Hematopoietic multipotent progenitor cell treated with erythropoietin and hydrocortisone succinate and interleukin-3 and kit ligand, for 6 days (in vitro differentiated cells): ENCODE measurements around the gene CCDC148.
"Not testable (repeated sequence)": the region's sequence is repeated elsewhere in the genome, so short reads cannot be mapped to it uniquely, and the experiment has no call there.

Source experiments
- DNase-seq: peaks from one replicate; pipeline ENCODE4 v3.0.0-alpha.2; 2015

CCDC148 gene

DNA sequence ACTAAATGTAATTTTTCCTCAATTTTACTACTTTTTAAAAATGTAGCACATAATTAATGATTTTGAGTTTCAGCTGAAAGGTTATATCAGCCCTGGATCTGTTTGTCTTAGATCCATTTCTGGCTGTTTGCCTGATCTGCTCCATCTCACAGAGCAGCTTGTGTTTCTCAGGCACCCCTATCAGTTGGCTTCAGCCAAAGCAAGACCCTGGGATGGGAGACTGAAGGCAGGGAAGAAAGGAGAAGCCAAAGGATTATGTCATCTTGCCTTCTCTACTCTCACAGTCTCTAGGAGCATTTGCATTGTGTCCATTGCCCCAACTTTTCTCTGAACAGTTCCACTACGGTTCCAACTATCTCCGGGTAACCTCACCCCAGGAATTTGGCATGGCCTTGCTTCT is 110.5 kb downstream of the CCDC148 start:
- DNase-seq: no peak

GRCh38 chr2:158339513-158339912 is 117.0 kb downstream of the CCDC148 start:
- DNase-seq: no peak

DNA sequence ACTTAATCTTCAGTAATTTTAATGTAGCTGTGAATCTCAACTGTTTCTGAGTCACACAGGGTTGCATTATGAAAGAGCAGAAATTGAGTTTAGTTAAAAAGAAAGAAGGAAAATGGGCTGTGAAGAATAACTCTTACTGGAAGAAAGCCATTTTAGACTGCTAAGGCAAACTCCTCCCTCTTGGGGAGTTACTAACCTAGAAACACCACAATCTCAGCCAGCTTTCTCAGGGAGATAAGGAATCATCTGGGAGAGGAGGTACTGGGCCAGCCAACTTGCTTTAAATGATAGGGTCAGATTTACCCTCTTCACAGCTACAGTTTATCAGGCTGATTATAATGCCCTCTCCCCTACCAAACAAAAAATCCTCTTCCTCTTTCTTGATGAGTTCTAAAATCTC is 119.5 kb downstream of the CCDC148 start:
- no peak for DNase-seq

- DNase-seq: not testable (repeated sequence)
Observed at GRCh38 chr2:158331799-158332198, 124.8 kb downstream of the CCDC148 start.

DNA sequence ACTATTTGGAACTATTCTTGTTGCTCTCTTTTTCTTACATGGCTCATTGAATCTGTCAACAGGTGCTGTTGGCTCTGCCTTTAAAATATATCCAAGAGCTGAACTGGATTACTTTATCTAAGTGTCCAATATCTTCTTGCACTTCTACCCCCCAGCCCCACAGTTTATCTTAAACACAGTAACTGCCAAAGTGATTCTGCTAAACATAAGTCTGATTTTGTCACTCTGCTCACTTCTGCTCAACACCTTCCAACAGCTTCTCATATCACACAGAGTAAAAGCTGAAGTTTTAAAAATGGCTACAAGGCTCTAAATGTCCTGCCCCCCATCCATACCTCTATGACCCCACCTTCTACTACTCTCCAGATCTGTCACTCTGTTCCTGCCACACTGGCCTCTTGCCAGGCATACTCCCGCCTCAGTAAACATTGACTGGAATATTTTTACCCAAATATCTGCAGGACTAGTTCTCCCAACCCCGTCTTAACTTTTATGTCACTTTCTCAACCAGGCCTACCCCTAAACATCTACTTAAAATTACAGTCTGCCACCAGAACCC is 130.7 kb downstream of the CCDC148 start:
- DNase-seq: no peak

DNA sequence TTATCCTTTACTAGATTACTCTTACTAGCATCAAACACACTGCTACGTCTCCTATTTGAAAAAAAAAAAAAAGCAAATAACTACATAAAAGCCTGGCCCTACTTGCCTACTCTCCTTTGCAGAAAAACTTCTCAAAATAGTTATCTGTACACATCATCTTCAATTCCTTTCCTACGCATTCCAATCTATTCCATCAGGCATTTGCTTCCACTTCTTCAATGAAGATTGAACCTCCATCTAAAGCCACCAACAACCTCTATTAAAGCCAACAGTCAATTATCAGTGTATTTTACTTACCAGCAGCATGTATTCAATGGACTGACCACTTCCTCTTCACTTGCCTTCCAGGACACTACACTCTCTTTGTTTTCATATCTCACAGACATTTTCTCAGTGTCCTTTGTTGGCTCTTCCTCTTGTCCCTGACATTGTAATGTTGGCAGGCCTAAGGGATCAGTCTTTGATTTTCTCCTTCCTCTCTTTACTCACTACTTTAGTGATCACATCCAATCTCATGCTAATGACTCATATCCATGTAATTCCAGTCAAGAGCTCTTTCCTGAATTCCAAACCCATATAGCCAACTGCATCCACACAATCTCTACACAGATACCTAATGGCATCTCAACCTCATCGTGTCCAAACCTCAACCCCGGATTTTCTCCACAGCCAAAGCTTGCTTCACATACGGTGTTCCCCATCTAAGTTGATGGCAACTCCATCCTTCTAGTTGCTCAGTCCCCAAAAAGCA is 131.3 kb downstream of the CCDC148 start:
- no peak for DNase-seq

DNA sequence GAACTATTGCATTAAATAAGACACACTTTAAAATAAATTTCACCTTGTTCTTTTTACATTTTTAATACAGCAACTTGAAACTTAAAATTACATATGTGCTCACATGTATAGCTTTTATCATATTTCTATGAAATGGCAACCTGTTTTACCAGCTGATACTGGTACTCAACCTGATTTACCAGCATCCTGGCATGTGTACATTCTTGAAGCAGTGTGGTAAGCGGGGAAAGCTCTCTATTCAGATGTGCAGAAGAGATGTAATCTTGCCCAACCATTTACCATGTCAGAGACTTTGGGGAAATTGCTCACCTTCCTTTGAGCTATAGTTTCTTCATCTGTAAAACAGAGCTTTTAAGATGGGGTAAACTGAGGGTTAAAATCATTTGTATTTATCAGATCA is 133.2 kb downstream of the CCDC148 start:
- DNase-seq: no peak

DNA sequence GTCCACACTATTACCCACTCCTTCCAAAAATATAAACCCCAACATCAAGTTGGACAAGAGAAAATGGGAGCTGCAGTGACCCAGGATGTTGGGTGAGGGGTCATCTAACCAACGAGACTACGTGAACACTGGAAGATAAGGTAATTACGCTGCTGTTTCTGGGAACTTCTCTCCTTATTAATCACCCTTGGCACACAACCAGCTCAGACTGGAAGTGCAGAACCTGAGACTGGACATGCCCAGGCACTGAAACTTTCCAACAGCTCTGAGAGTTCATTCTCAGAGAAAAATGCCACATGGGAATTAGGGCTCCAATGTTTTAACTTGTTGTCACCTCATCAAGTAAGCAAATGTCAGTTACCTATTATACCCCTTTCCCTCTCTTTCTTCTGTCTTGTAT is 135.3 kb downstream of the CCDC148 start:
- no peak for DNase-seq

GRCh38 chr2:158319269-158319668 is 137.3 kb downstream of the CCDC148 start:
- DNase-seq: peak; percentile 5

DNA sequence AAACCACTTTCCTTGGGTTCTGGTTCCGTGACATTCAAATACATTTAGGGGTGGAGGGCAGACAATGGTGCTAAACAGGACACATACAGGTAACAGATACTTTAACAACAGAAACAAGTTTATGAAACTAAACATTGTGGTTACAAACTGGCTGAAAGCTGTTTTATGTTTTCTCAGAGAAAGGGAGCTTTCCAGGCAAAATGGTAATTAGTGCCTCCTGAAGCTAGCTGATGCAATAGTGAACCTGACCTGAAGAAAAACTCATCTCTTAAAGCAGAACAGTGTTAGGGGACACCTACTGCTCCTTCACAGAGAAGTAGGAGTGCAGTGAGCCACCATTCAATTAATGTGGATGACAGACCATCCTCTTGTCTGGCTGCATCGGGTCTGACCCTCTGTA is 138.9 kb downstream of the CCDC148 start:
- DNase-seq: no peak

GRCh38 chr2:158315803-158316414 is 140.6 kb downstream of the CCDC148 start:
- DNase-seq: no peak

DNA sequence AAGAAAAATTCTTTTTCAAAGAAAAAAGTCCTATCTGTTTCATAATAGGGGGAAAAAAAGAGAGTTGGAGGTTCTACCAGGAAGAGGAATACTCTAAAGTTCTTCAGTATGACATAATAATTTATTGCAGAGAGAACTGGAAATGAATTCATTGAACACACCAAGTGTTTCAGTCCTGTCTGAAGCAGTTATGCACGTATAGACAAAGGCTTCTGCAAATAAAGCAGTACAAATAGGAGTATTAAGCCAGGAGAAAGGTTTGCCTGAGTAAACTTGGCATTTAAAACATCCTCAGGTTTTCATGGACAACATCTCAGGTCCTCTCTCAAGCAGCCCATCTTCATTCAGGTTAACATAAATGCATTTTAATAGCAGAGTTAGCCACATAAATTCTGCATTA is 141.6 kb downstream of the CCDC148 start:
- DNase-seq: no peak

DNA sequence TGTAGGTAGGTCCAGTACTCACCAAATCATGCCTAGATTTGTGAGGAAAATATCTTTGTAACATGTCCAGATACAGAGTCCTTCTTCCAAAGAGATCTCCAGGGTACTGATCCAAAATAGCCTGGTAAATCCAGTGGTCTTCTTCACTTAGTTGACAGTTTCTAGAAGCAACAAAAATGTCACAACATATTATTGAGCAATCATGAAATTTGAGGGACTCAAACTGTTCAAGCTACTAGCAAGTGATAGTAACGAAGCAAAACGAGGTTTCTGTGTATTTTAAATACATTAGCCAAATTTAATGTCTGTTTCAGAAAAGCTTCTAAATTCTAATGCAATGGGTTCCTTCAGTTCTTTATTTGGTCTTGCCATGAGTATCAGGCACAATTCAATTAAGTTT is 142.8 kb downstream of the CCDC148 start:
- DNase-seq: no peak

- DNase-seq: no peak
Observed at GRCh38 chr2:158312981-158313380, 143.6 kb downstream of the CCDC148 start.

- not testable (repeated sequence) for DNase-seq
Observed at GRCh38 chr2:158310407-158310806, 146.1 kb downstream of the CCDC148 start.

DNA sequence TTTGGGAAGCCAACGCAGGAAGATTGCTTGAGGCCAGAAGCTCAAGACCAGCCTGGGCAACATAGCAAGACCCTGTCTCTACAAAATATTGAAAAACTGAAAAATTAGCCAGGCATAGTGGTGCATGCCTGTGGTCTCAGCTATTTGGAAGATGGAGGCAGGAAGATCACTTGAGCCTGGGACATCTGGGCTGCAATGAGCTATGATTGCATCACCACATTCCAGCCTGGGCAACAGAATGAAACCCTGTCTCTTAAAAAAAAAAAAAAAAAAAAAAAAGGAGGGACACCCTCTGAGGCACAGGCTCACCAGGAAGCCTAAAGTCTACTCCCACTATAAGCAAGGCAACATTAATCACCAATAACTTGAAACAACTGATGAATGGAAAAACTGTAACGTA is 151.1 kb downstream of the CCDC148 start:
- no peak for DNase-seq

DNA sequence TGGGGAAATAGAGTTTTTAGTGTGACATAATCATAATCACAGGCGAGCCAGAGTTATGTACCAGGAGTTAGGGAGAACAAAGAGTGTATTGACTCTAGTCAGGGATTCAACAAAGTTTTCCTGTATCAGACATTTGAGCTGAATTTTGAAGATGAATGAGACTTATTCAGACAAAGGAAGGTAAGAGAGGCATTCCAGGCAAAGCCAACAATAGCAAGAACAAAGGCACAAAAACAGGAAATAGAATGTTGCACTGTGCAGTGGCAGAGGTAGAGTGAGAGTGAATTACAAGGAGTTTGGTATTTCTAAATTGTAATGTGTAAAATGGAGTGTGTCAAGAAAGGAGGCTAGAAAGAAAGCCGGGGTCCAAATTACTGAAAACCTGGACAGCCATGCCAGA is 156.2 kb downstream of the CCDC148 start:
- no peak for DNase-seq

GRCh38 chr2:158297606-158298005 is 158.9 kb downstream of the CCDC148 start:
- DNase-seq: peak; percentile 9

DNA sequence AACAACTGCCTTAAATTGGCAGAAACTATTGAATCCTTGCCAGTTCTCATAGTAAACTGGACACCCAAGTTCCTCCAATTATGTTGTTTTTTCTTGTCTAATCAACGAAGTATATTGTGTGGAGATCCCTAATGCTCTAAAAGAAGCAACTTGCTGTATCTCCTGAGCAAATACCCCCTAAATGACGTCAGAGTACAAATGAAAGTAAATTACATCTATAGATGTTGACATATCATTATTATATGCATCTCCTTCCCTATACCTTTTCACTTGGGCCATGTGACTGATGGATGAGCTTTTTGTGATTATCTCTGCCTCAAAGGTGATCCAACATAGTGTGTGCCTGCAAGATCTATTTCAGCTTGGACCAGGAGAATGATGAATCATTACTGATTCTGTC is 159.4 kb downstream of the CCDC148 start:
- DNase-seq: no peak

DNA sequence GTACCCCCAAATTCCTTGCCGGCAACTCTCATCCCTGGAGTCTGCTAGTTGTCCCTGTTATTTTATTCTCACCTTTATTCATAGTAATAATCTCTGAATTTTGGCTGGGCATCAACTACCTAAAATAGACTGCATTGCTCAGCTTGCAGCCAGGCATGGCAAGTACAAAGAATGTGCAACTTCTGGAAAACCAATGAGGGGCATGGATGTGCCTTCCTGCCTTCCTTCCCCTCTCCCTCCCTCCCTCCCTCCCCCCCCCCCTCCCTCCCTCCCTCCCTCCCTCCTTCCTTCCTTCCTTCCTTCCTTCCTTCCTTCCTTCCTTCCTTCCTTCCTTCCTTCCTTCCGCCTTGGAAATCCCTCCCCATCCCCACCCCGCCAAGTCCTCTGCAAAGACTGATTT is 162.8 kb downstream of the CCDC148 start:
- no peak for DNase-seq

DNA sequence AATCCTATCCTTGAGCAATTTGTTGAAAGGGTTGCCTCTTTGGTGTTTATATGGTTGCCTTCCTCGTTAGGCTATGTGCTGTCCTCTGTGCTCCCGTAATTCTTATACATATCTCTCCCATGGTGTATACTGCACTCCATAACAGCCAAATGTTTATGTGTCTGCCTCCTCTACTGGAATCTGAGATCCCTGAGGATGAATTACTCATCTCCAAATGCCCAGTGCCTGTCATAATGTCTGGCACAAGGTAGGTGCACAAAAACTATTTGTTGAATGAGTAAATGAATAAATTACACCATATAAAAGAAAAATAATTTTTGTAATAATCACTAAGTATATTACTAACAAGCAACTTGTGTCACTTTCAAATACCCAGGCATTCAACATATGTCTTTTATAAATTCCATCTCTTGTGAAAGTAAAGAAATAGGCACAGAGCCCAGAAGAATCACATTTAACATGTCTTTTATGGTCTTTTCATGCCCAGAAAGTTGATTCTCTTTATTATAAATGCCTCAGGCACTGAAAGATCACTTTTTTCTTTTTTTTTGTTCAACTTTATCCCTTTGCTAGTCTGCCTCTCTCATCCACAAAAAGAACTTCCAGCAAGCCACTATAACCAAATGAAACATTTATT is 164.9 kb downstream of the CCDC148 start:
- no peak for DNase-seq

- DNase-seq: no peak
Observed at GRCh38 chr2:158290225-158290624, 166.3 kb downstream of the CCDC148 start.

- no peak for DNase-seq
Observed at GRCh38 chr2:158276619-158277471, 179.7 kb downstream of the CCDC148 start.
